ENCODE results near the gene ZNF408.

DNA sequence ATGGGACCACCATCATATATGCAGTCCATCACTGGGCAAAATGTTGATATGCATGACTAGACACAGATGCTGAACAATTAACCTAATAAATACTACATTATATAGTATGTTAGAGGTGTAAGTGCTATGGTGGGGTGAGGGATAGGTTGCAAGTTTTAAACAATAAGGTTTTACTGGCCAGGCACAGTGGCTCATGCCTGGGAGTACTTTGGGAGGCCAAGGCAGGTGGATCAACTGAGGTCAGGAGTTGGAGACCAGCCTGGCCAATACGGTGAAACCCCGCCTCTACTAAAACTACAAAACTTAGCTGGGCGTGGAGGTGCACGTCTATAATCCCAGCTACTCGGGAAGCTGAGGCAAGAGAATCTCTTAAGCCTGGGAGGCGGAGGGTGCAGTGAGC, 46.3 kb downstream of the ZNF408 start:
- TF ChIP-seq CREB1 (CRISPR knock-in tag; IDR thresholded peaks at IDR 0.05) (no peak), ZNF138 (CRISPR knock-in tag; conservative IDR thresholded peaks at IDR 0.05) (no peak), ELF4 (CRISPR knock-in tag; IDR thresholded peaks at IDR 0.05; ENCODE audit: low read depth) (no peak), ZNF423 (CRISPR knock-in tag; IDR thresholded peaks at IDR 0.05) (no peak)
- TF ChIP-seq, protein P1, sequence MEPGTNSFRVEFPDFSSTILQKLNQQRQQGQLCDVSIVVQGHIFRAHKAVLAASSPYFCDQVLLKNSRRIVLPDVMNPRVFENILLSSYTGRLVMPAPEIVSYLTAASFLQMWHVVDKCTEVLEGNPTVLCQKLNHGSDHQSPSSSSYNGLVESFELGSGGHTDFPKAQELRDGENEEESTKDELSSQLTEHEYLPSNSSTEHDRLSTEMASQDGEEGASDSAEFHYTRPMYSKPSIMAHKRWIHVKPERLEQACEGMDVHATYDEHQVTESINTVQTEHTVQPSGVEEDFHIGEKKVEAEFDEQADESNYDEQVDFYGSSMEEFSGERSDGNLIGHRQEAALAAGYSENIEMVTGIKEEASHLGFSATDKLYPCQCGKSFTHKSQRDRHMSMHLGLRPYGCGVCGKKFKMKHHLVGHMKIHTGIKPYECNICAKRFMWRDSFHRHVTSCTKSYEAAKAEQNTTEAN (CRISPR knock-in tag; IDR thresholded peaks at IDR 0.05) = no peak
- TF ChIP-seq, protein P2, sequence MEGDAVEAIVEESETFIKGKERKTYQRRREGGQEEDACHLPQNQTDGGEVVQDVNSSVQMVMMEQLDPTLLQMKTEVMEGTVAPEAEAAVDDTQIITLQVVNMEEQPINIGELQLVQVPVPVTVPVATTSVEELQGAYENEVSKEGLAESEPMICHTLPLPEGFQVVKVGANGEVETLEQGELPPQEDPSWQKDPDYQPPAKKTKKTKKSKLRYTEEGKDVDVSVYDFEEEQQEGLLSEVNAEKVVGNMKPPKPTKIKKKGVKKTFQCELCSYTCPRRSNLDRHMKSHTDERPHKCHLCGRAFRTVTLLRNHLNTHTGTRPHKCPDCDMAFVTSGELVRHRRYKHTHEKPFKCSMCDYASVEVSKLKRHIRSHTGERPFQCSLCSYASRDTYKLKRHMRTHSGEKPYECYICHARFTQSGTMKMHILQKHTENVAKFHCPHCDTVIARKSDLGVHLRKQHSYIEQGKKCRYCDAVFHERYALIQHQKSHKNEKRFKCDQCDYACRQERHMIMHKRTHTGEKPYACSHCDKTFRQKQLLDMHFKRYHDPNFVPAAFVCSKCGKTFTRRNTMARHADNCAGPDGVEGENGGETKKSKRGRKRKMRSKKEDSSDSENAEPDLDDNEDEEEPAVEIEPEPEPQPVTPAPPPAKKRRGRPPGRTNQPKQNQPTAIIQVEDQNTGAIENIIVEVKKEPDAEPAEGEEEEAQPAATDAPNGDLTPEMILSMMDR (IDR thresholded peaks at IDR 0.05) = no peak
